K562 (cell line): Measurements from ENCODE around the gene CDK11B. TPM values are rescaled to one million over a fixed set of nuclear protein-coding genes. Genes with fewer than 3 reads are reported as not detected.

Experiments
- ATAC-seq: fragments of 200-7000 bp; cut with Tn5 transposase; 3 replicates; pipeline ENCODE4 v1.9.1; 2020; ENCODE audit warnings: moderate library complexity
- BruUV-seq: library from RNA; stranded (reverse); fragments of 400-500 nt; replicated peaks from 2 replicates; lab custom pipeline; 2021; lab: Mats Ljungman, UMichigan
- CTCF ChIA-PET: fragments of 300-600 bp; formaldehyde crosslinking; extraction: SDS; loops from one replicate; lab custom pipeline; 2021; ENCODE audit warnings: low intra/inter-chr PET ratio; lab: Yijun Ruan, JAX
- POLR2A ChIA-PET: fragments of 300-600, 350-650 bp; sonication (Branson Sonifier 250); formaldehyde crosslinking; extraction: SDS; loops from one replicate; lab custom pipeline; 2021; ENCODE audit warnings: antibody characterized with exemption, inconsistent platforms; lab: Yijun Ruan, JAX
- DNase-seq, 4 experiments: peaks; one replicate each; pipeline versions ENCODE4 v3.0.0 to v3.0.0-alpha.2; 2011 to 2018; ENCODE audit warnings: low spot score in 3 of 4, mixed read lengths in 3 of 4; ENCODE audit errors: extremely low read depth in 1 of 4
- FAIRE-seq: peaks from 2 replicates; lab custom pipeline; 2011; peaks lifted over from hg19 to GRCh38; lab: Jason Lieb, UNC
- H2AFZ ChIP-seq: 2 replicates; pipeline ENCODE4 v1.6.0; 2011; ENCODE audit warnings: low read depth, low read length, control low read depth, inconsistent platforms
- H3K27ac ChIP-seq: fragments of 200-600 bp; 3 replicates; pipeline ENCODE4 v1.8.0; 2011; ENCODE audit warnings: low read depth, mild to moderate bottlenecking, control low read depth, inconsistent platforms, low read length, moderate library complexity, mixed read lengths; ENCODE audit errors: extremely low read depth
- H3K27me3 ChIP-seq, 2 experiments: fragments of 300-600 bp in 1 of 2; 2 replicates in 1 of 2; 3 replicates in 1 of 2; pipeline versions ENCODE4 v1.6.0 to v1.8.0; 2011; ENCODE audit warnings: inconsistent platforms in 2 of 2, low read length in 2 of 2, mild to moderate bottlenecking in 1 of 2, mixed read lengths in 1 of 2, moderate library complexity in 1 of 2; ENCODE audit not compliant: control insufficient read depth in 2 of 2, insufficient read depth in 2 of 2
- H3K36me3 ChIP-seq: fragments of 300-600 bp; 3 replicates; pipeline ENCODE4 v1.8.0; 2011; ENCODE audit warnings: mild to moderate bottlenecking, low read length, inconsistent platforms; ENCODE audit not compliant: control insufficient read depth, insufficient read depth
- H3K4me1 ChIP-seq, 2 experiments: fragments of 200-600 bp in 1 of 2; replicated peaks in 1 of 2; 2 replicates in 1 of 2; 3 replicates in 1 of 2; pipeline versions ENCODE4 v1.5.1 to v1.8.0; 2011; ENCODE audit warnings: inconsistent platforms in 2 of 2, low read length in 2 of 2, mild to moderate bottlenecking in 1 of 2, mixed read lengths in 1 of 2, moderate library complexity in 1 of 2; ENCODE audit not compliant: control insufficient read depth in 2 of 2, insufficient read depth in 2 of 2
- H3K4me2 ChIP-seq: 2 replicates; pipeline ENCODE4 v1.6.1; 2011; ENCODE audit warnings: low read length, control low read depth, inconsistent platforms, mixed read lengths; ENCODE audit not compliant: insufficient read depth
- H3K4me3 ChIP-seq: fragments of 200-600 bp; sonication (generic), shearing (Covaris generic); 2 replicates; pipeline ENCODE4 v1.5.1; 2016; ENCODE audit warnings: control low read depth, inconsistent platforms
- H3K79me2 ChIP-seq: fragments of 200-600 bp; 3 replicates; pipeline ENCODE4 v1.8.0; 2011; ENCODE audit warnings: low read length, inconsistent platforms; ENCODE audit not compliant: control insufficient read depth, insufficient read depth
- H3K9ac ChIP-seq, 2 experiments: 2 replicates each; pipeline versions ENCODE4 v1.6.0 to v1.6.1; 2011; ENCODE audit warnings: low read depth in 2 of 2, low read length in 2 of 2, control low read depth in 1 of 2, inconsistent platforms in 1 of 2, mild to moderate bottlenecking in 1 of 2, mixed read lengths in 1 of 2; ENCODE audit not compliant: insufficient read depth in 1 of 2
- H3K9me1 ChIP-seq: one replicate; pipeline ENCODE4 v1.6.0; 2011; ENCODE audit warnings: inconsistent platforms, mild to moderate bottlenecking, low read length, moderate library complexity; ENCODE audit not compliant: control insufficient read depth, insufficient read depth
- H3K9me3 ChIP-seq: replicated peaks from 2 replicates; pipeline ENCODE4 v1.5.1; 2011; ENCODE audit warnings: low read depth, low read length, inconsistent platforms; ENCODE audit not compliant: control insufficient read depth, insufficient read depth
- H4K20me1 ChIP-seq: replicated peaks from 2 replicates; pipeline ENCODE4 v1.6.1; 2011; ENCODE audit warnings: low read length, inconsistent platforms, mixed read lengths; ENCODE audit not compliant: control insufficient read depth, insufficient read depth
- BRCA1 ChIP-seq, 2 experiments: fragments of 450-650 bp in 1 of 2; sonication (generic) in 1 of 2; formaldehyde crosslinking in 1 of 2; IDR thresholded peaks; 2 replicates each; pipeline versions ENCODE4 v1.5.0 to v1.6.1; 2017 to 2020; ENCODE audit warnings: mild to moderate bottlenecking in 1 of 2, missing genetic modification reagents in 1 of 2
- DDX20 ChIP-seq: fragments of 450-650 bp; IDR thresholded peaks from 2 replicates; pipeline ENCODE4 v1.6.1; 2016; ENCODE audit warnings: missing genetic modification characterization, low read depth, mild to moderate bottlenecking, missing compliant biosample characterization, moderate library complexity
- ELF1 ChIP-seq: fragments of 200-800 bp; sonication (Bioruptor generic); IDR thresholded peaks from 2 replicates; pipeline ENCODE4 v1.6.1; 2016; ENCODE audit warnings: missing genetic modification characterization, missing compliant biosample characterization
- HDAC1 ChIP-seq, 2 experiments: fragments of 450-650 bp; IDR thresholded peaks; 2 replicates each; pipeline ENCODE4 v1.6.1; 2016 to 2017; ENCODE audit warnings: inconsistent platforms in 1 of 2, mild to moderate bottlenecking in 1 of 2, moderate library complexity in 1 of 2
- KDM4B ChIP-seq, 2 experiments: fragments of 450-650 bp in 1 of 2; sonication (generic) in 1 of 2; IDR thresholded peaks; 2 replicates each; pipeline ENCODE4 v1.6.1; 2016 to 2017; ENCODE audit warnings: borderline replicate concordance in 2 of 2, antibody characterized with exemption in 1 of 2, low read depth in 1 of 2, mild to moderate bottlenecking in 1 of 2
- NR3C1 ChIP-seq: sonication (generic); formaldehyde crosslinking; IDR thresholded peaks from 2 replicates; pipeline ENCODE4 v1.8.1; 2022; ENCODE audit warnings: missing genetic modification reagents
- POLR2A ChIP-seq: fragments of 450-650 bp; conservative IDR thresholded peaks from 2 replicates; pipeline ENCODE4 v1.6.1; 2016
- POLR2G ChIP-seq: fragments of 200-400 bp; formaldehyde crosslinking; IDR thresholded peaks from 2 replicates; pipeline ENCODE4 v1.6.1; 2017; ENCODE audit warnings: low read depth, mild to moderate bottlenecking, antibody characterized with exemption, low read length, moderate library complexity
- PRMT5 ChIP-seq: sonication (generic); formaldehyde crosslinking; IDR thresholded peaks from 2 replicates; pipeline ENCODE4 v1.5.0; 2020; ENCODE audit warnings: missing genetic modification reagents
- ZC3H4 ChIP-seq: sonication (generic); formaldehyde crosslinking; IDR thresholded peaks from 2 replicates; pipeline ENCODE4 v1.9.0; 2021; ENCODE audit warnings: missing genetic modification reagents, borderline replicate concordance
- ZNF507 ChIP-seq: conservative IDR thresholded peaks from 2 replicates; pipeline ENCODE4 v1.6.1; 2017; ENCODE audit warnings: missing genetic modification characterization, missing compliant biosample characterization
- ZNF764 ChIP-seq: fragments of 250-450 bp; sonication (Bioruptor Pico); IDR thresholded peaks from 2 replicates; pipeline ENCODE4 v1.4.0; 2020; ENCODE audit warnings: low read depth, mild to moderate bottlenecking, moderate library complexity
- WGBS: fragments of 100-300 bp; shearing (Covaris generic); methylation state at CpG from one replicate; pipeline ENCODE4 v1.1.6; 2016; ENCODE audit warnings: low coverage, mixed read lengths; ENCODE audit not compliant: insufficient coverage; ENCODE audit errors: missing lambda C conversion rate; 5-methylcytosine and 5-hydroxymethylcytosine counted together
- in situ Hi-C: fragments of 300-500 bp; cut with MboI; formaldehyde crosslinking; loops from 4 replicates; pipeline ENCODE4 v1.15.0; 2018; ENCODE audit warnings: inconsistent platforms, mixed read lengths
- intact Hi-C: fragments of 100-400 bp; cut with micrococcal nuclease; formaldehyde crosslinking; loops from 2 replicates; pipeline ENCODE4 v1.14.2; 2022
- polyA plus RNA-seq, 8 experiments: library from polyadenylated mRNA; depleted of rRNA in 4 of 8; stranded (reverse) in 5 of 8; unstranded in 3 of 8; fragments of >200 nt; fragmentation: Nextera tagmentation in 2 of 8; fragmentation: Illumina TruSeq in 1 of 8; extraction: Ambion mirVana in 2 of 8; extraction: Trizol in 1 of 8; gene quantifications; 2 replicates each; pipeline versions ENCODE4 v1.2.1 to v1.2.3, GENCODE V29; 2011 to 2014; ENCODE audit warnings: inconsistent platforms in 1 of 8, missing spikeins in 1 of 8
- total RNA-seq, 7 experiments: library from RNA; depleted of rRNA in 6 of 7; stranded (reverse); fragments of >200 nt in 6 of 7; fragmentation: Illumina TruSeq in 2 of 7; extraction: Trizol in 2 of 7; gene quantifications; 2 replicates each; pipeline versions ENCODE4 v1.2.1 to v1.2.3, GENCODE V29; 2011 to 2021; ENCODE audit warnings: low replicate concordance in 1 of 7
- TF ChIP-seq, protein P1 (sequence below): IDR thresholded peaks from 3 replicates; pipeline ENCODE4 v1.6.1; 2011; ENCODE audit warnings: borderline replicate concordance, mild to moderate bottlenecking; ENCODE audit not compliant: insufficient read length, insufficient read depth
- TF ChIP-seq, protein P2 (sequence below), 3 experiments: fragments of 200-800 bp in 1 of 3; fragments of 250-450 bp in 1 of 3; fragments of 450-650 bp in 1 of 3; sonication (Bioruptor Pico) in 1 of 3; sonication (Bioruptor generic) in 1 of 3; formaldehyde crosslinking in 1 of 3; IDR thresholded peaks; 2 replicates each; pipeline versions ENCODE4 v1.6.1 to v1.8.0; 2016 to 2022; ENCODE audit warnings: mild to moderate bottlenecking in 2 of 3, missing genetic modification characterization in 2 of 3, missing compliant biosample characterization in 1 of 3, moderate library complexity in 1 of 3
- TF ChIP-seq, protein P3 (sequence below): sonication (generic); formaldehyde crosslinking; IDR thresholded peaks from 2 replicates; pipeline ENCODE4 v1.8.1; 2022; ENCODE audit warnings: missing genetic modification reagents

Gene CDK11B
- total and polyA plus RNA-seq, 9 of the 15 experiments (the other 6 are each of a cell fraction or from before 2014, with no cell fraction given) = 2.8 to 52.2 (median 19.5) TPM

DNA sequence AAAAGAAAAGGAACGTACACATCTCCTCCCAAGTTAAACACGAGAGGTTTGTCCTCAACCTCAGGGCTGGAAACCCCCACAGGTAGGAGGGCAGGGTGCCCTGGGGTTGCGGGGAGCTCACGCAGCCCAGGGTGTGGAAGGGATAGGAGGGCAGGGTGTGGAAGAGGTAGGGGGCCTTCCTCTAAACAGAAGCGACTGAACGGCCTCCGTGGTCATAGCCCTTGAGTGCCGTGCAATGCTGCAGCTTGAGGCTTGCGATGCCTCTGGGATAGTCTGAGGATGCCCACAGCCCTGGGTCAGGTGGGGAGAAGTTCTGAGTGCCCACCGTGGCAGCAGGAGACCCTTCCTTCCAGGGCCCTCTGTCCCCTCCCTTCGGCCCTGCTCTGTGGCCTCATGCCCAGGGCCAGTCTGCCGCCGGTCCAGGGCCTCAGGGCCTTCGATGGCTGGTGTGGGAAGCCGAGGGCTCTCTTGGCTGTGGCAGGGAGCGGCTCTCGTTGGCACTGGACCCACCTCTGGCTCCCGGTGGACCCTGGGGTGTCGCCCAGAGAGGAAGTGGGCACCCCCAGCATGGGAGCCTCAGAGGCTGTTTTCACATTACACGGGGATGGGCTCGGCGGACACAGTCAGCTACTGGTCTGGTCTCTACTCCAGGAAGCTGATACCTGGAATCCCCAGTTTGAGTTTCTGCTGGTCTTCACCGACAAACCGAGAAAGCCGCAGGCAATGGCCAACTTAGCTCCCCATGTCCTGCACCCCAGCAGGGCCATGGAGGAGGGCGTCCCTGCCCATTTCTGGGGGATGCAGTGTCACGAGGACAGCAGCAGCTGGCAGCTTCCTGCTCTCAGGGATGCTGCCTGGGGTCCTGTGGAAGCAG lies 6.4 kb upstream of the CDK11B start:
- ATAC-seq (no peak), FAIRE-seq (no peak), DNase-seq (no peak)
- H3K9me1 ChIP-seq = no peaks in the 10 kb centered on the region
- no peaks in the 10 kb centered on the region for H3K27me3 ChIP-seq
- peaks cover 2 to 20% of the 10 kb centered on the region in 2 experiments; a peak in 4 of 5 replicates for H3K4me1 ChIP-seq
- 90% methylated on average over 24 of the region's 27 CpGs for WGBS
- H2AFZ ChIP-seq = no peak overlapping the region
- H3K36me3 ChIP-seq = peaks cover 27% of the 10 kb centered on the region; the same call in 2 of the 3 replicates
- in situ Hi-C loops = no loop called here
- H3K4me3 ChIP-seq = no peak overlapping the region
- H3K9ac ChIP-seq = peak overlapping the region in 1 of 2 experiments; percentile 20; a peak in 1 of 4 replicates
- intact Hi-C loops = no loop called here
- no peak overlapping the region for H3K27ac ChIP-seq
- H4K20me1 ChIP-seq = no peaks in the 10 kb centered on the region
- BruUV-seq = no TSS peak
- ChIA-PET CTCF (interaction anchor here (0.5 kb wide), 1 partner anchor 52 kb away, joined by 3 read pairs; no protein-coding TSS in a partner anchor), POLR2A (interaction anchor here (0.7 to 1.4 kb wide), 2 partner anchors 13 to 272 kb away, joined by 3 read pairs; no protein-coding TSS in a partner anchor)
- no peak overlapping the region for H3K4me2 ChIP-seq
- H3K79me2 ChIP-seq = no peaks in the 10 kb centered on the region
- H3K9me3 ChIP-seq = no peaks in the 10 kb centered on the region; the same call in 1 of the 2 replicates
- TF ChIP-seq HDAC1 (IDR thresholded peaks at IDR 0.05) = no peak
- peak; percentile 39; the same call in 1 of the 2 replicates for TF ChIP-seq POLR2A
- TF ChIP-seq ELF1 (tag) = no peak
- peak; percentile 58; the same call in 1 of the 2 replicates for TF ChIP-seq POLR2G
- TF ChIP-seq DDX20 (tag) = no peak
- TF ChIP-seq KDM4B (IDR thresholded peaks at IDR 0.05; ENCODE audit: borderline replicate concordance in 2 of 2, low read depth in 1 of 2) = no peak
- TF ChIP-seq PRMT5 (CRISPR knock-in tag) = no peak
- no peak for TF ChIP-seq ZNF764 (CRISPR knock-in tag)
- TF ChIP-seq BRCA1 (IDR thresholded peaks at IDR 0.05) = no peak
- no peak for TF ChIP-seq BRCA1 (CRISPR knock-in tag; IDR thresholded peaks at IDR 0.05)
- no peak for TF ChIP-seq ZNF507 (tag)
- TF ChIP-seq ZC3H4 = no peak
- TF ChIP-seq, protein P1, sequence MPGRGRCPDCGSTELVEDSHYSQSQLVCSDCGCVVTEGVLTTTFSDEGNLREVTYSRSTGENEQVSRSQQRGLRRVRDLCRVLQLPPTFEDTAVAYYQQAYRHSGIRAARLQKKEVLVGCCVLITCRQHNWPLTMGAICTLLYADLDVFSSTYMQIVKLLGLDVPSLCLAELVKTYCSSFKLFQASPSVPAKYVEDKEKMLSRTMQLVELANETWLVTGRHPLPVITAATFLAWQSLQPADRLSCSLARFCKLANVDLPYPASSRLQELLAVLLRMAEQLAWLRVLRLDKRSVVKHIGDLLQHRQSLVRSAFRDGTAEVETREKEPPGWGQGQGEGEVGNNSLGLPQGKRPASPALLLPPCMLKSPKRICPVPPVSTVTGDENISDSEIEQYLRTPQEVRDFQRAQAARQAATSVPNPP = no peak
- TF ChIP-seq, protein P2, sequence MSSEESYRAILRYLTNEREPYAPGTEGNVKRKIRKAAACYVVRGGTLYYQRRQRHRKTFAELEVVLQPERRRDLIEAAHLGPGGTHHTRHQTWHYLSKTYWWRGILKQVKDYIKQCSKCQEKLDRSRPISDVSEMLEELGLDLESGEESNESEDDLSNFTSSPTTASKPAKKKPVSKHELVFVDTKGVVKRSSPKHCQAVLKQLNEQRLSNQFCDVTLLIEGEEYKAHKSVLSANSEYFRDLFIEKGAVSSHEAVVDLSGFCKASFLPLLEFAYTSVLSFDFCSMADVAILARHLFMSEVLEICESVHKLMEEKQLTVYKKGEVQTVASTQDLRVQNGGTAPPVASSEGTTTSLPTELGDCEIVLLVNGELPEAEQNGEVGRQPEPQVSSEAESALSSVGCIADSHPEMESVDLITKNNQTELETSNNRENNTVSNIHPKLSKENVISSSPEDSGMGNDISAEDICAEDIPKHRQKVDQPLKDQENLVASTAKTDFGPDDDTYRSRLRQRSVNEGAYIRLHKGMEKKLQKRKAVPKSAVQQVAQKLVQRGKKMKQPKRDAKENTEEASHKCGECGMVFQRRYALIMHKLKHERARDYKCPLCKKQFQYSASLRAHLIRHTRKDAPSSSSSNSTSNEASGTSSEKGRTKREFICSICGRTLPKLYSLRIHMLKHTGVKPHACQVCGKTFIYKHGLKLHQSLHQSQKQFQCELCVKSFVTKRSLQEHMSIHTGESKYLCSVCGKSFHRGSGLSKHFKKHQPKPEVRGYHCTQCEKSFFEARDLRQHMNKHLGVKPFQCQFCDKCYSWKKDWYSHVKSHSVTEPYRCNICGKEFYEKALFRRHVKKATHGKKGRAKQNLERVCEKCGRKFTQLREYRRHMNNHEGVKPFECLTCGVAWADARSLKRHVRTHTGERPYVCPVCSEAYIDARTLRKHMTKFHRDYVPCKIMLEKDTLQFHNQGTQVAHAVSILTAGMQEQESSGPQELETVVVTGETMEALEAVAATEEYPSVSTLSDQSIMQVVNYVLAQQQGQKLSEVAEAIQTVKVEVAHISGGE (CRISPR knock-in tag; IDR thresholded peaks at IDR 0.05) = no peak
- TF ChIP-seq, protein P3, sequence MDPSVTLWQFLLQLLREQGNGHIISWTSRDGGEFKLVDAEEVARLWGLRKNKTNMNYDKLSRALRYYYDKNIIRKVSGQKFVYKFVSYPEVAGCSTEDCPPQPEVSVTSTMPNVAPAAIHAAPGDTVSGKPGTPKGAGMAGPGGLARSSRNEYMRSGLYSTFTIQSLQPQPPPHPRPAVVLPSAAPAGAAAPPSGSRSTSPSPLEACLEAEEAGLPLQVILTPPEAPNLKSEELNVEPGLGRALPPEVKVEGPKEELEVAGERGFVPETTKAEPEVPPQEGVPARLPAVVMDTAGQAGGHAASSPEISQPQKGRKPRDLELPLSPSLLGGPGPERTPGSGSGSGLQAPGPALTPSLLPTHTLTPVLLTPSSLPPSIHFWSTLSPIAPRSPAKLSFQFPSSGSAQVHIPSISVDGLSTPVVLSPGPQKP (CRISPR knock-in tag) = no peak
- no peak for TF ChIP-seq NR3C1 (CRISPR knock-in tag)
